Colonic mucosa (tissue), 4 donors: ENCODE measurements around the gene TMEFF1. TPM values are rescaled to one million over a fixed set of nuclear protein-coding genes. Genes with fewer than 3 reads are reported as not detected.

Experiments
- DNase-seq: peaks from one replicate; pipeline ENCODE4 v3.0.0-alpha.2; 2020
- H3K27ac ChIP-seq: fragments of 200-600 bp; one replicate; pipeline ENCODE4 v1.8.0; 2021
- H3K27me3 ChIP-seq: fragments of 200-600 bp; one replicate; pipeline ENCODE4 v1.8.0; 2021
- H3K36me3 ChIP-seq: fragments of 200-600 bp; one replicate; pipeline ENCODE4 v1.8.0; 2021
- H3K4me1 ChIP-seq: fragments of 200-600 bp; one replicate; pipeline ENCODE4 v1.8.0; 2021; ENCODE audit warnings: mild to moderate bottlenecking
- H3K4me3 ChIP-seq: fragments of 200-600 bp; one replicate; pipeline ENCODE4 v1.8.0; 2021
- H3K9ac ChIP-seq, 2 donors: one replicate each; pipeline ENCODE4 v1.7.0; 2013; ENCODE audit warnings: control low read depth in 2 of 2, low read depth in 2 of 2, low read length in 2 of 2
- H3K9me3 ChIP-seq: fragments of 200-600 bp; one replicate; pipeline ENCODE4 v1.8.0; 2021
- CTCF ChIP-seq: fragments of 200-600 bp; IDR thresholded peaks from one replicate; pipeline ENCODE4 v1.8.0; 2022; ENCODE audit warnings: antibody characterized with exemption, mild to moderate bottlenecking
- intact Hi-C: fragments of 100-400 bp; cut with DNase I; formaldehyde crosslinking; loops from one replicate; pipeline ENCODE4 v1.14.1; 2022
- total RNA-seq, 2 donors: library from RNA; stranded (reverse); fragmentation: NEBNext Ultra II Directional in 1 of 2; extraction: Animal tissue kit (Norgen Biotek cat#: 25700) in 1 of 2; gene quantifications; one replicate each; pipeline ENCODE4 v1.2.1, GENCODE V29; 2021
- donor health status: healthy.
- donor health status: DM: no; HTN: no; CAD: no.
- donor health status: DM: no; HTN: no; CAD: no.

TMEFF1 gene
- total RNA-seq, 2 donors from 2014 or later: 0.27 TPM; not detected in 1

- Histone ChIP-seq H3K9ac (no peak overlapping the region), H3K27me3 (no peaks in the 10 kb centered on the region), H3K27ac (no peak overlapping the region), H3K4me1 (no peaks in the 10 kb centered on the region), H3K4me3 (no peak overlapping the region), H3K36me3 (no peaks in the 10 kb centered on the region), H3K9me3 (no peaks in the 10 kb centered on the region)
- DNase-seq: no peak
- intact Hi-C loops: no loop called here
- TF ChIP-seq CTCF: no peak
These were observed 94.9 kb downstream of the TMEFF1 start for GRCh38 chr9:100567856-100568255.

- TF ChIP-seq CTCF: no peak
- H3K4me3 ChIP-seq: no peak overlapping the region
- H3K27me3 ChIP-seq: no peaks in the 10 kb centered on the region
- H3K9me3 ChIP-seq: no peaks in the 10 kb centered on the region
- intact Hi-C loops: no loop called here
- no peak overlapping the region for H3K27ac ChIP-seq
- H3K9ac ChIP-seq: no peak overlapping the region
- H3K36me3 ChIP-seq: no peaks in the 10 kb centered on the region
- no peak for DNase-seq
- H3K4me1 ChIP-seq: no peaks in the 10 kb centered on the region
These were observed 100.8 kb downstream of the TMEFF1 start for GRCh38 chr9:100573655-100574260.

GRCh38 chr9:100575006-100575405 lies 102.1 kb downstream of the TMEFF1 start:
- intact Hi-C loops: no loop called here

GRCh38 chr9:100575765-100576386 lies 102.9 kb downstream of the TMEFF1 start:
- TF ChIP-seq CTCF: no peak
- Histone ChIP-seq H3K36me3 (no peaks in the 10 kb centered on the region), H3K4me3 (no peak overlapping the region), H3K27ac (no peak overlapping the region), H3K9ac (no peak overlapping the region), H3K9me3 (no peaks in the 10 kb centered on the region), H3K27me3 (no peaks in the 10 kb centered on the region), H3K4me1 (no peaks in the 10 kb centered on the region)
- intact Hi-C loops: no loop called here
- DNase-seq: no peak

More at GRCh38 chr9:100575006-100575405, 102.1 kb downstream of the TMEFF1 start:
- Histone ChIP-seq H3K4me1 (no peaks in the 10 kb centered on the region), H3K9me3 (no peaks in the 10 kb centered on the region), H3K9ac (no peak overlapping the region), H3K27me3 (no peaks in the 10 kb centered on the region), H3K27ac (no peak overlapping the region), H3K36me3 (no peaks in the 10 kb centered on the region), H3K4me3 (no peak overlapping the region)
- no peak for TF ChIP-seq CTCF
- no peak for DNase-seq

GRCh38 chr9:100577776-100578448 lies 105.0 kb downstream of the TMEFF1 start, which contains the start of gene CAVIN4:
CAVIN4 (plus strand) TSS chr9:100578079; CDS start chr9:100578144, 65 bp downstream.
- no peak within 1 kb of the TSS for H3K4me3 ChIP-seq
- no peaks in the 10 kb centered on the region for H3K36me3 ChIP-seq
- TF ChIP-seq CTCF: no peak
- no peaks in the 10 kb centered on the region for H3K4me1 ChIP-seq
- intact Hi-C loops: no loop called here
- DNase-seq: no peak
- H3K9ac ChIP-seq: no peak within 1 kb of the TSS
- no peaks in the 10 kb centered on the region for H3K9me3 ChIP-seq
- H3K27ac ChIP-seq: no peak within 1 kb of the TSS
- H3K27me3 ChIP-seq: no peaks in the 10 kb centered on the region
